ENCODE data around the gene POLR2L.

POLR2L gene

DNA sequence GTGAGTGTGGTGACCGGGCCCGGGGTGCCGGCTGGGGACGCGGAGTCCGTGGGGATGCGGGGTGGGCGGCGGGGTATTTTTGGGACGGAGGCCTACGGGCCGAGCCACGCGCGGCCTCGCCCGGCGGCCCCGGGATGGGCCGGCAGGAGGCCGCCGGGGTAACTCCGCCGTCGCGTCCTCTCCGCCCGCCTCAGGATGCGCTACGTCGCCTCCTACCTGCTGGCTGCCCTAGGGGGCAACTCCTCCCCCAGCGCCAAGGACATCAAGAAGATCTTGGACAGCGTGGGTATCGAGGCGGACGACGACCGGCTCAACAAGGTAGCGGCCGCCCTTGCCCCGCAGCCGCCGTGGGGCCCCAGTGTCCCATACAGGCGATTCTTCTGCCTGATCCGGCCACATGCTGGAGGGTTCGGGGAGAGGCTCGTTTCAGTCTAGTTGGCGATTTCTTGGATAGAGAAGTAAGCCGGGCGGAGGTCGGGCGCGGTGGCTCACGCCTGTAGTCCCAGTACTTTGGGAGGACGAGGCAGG lies 32.2 kb downstream of the POLR2L start:
- no peak for DNase-seq (ENCODE audit: low spot score)

GRCh38 chr11:809287-810039 lies 32.9 kb downstream of the POLR2L start, which contains the start of gene RPLP2:
Gene RPLP2 (plus strand): TSS chr11:809967. CDS start chr11:810235, 268 bp downstream.
- DNase-seq (ENCODE audit: low spot score) = peak; percentile 92

DNA sequence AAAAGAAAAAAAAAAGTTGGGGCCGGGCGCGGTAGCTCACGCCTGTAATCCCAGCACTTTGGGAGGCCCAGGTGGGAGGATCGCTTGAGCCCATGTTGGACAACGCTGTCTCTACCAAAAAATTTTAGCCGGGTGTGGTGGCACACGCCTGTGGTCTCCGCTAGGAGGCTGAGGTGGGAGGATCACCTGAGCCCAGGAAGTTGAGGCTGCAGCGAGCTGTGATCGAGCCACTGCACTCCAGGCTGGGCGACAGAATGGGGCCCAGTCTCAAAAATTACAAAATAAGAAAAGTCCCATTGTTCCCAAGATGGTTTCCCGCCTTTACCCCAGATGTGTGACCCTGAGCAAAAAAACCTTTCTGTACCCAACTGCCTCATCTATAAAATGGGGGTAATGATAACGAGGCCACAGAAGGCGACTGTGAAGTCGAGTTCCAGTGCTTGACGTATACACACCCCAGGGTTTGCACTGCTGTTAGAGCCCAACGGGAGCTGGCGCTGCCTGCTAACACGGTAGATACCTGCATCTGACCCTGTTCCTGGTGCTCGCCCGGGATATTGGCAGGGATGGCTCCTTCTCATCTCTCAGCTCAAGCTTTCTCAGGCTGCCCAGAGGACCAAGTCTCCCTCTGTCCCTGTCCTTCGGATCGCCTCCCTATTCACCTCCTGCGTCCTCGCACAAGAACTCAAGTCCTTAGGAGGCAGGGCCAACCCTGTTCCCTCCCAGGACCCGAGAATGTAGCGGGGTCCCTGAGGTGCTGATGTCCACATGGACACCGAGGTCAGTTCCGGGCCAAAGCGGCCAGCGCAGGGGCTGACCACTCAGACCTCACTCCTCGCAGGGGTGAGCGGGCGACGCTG lies 33.7 kb downstream of the POLR2L start:
- peak; percentile 87 for DNase-seq (ENCODE audit: low spot score)

DNA sequence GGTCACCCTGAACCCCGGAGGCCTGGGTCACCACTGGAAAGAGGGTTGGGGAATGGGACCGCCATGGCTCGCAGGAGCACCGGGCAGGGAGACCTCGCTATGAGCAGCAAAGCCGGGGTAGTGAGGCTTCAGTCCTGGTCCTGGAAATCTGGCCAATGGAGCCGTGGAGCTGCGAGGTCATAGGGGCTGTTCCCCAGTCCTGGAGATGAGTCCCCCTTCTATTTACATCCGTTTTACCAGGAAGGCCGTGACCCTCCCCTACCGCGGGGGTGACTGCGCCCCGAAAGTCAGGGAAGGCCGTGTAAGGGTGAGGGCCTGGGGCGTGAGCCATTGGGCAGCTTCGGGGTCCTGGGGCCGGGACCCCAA lies 37.7 kb downstream of the POLR2L start:
- DNase-seq (ENCODE audit: low spot score) = no peak

- DNase-seq (ENCODE audit: low spot score) = no peak
These were observed 38.3 kb downstream of the POLR2L start for GRCh38 chr11:803770-804598.

DNA sequence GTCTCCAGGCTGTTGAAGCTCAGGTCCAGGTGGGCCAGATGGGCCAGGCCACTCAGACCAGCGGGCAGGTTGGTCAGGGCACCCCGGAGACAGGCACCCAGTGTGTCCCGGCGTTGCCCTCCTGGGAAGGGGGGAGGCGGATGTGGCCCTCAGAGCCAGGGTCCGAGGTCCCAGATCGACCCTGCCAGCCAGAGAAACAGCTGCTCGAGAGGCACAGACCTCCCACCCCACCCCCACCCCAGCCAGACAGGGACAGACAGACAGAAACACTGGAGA lies 38.9 kb downstream of the POLR2L start:
- no peak for DNase-seq (ENCODE audit: low spot score)

- no peak for DNase-seq (ENCODE audit: low spot score)
These were observed 39.4 kb downstream of the POLR2L start for GRCh38 chr11:802693-803466.

DNA sequence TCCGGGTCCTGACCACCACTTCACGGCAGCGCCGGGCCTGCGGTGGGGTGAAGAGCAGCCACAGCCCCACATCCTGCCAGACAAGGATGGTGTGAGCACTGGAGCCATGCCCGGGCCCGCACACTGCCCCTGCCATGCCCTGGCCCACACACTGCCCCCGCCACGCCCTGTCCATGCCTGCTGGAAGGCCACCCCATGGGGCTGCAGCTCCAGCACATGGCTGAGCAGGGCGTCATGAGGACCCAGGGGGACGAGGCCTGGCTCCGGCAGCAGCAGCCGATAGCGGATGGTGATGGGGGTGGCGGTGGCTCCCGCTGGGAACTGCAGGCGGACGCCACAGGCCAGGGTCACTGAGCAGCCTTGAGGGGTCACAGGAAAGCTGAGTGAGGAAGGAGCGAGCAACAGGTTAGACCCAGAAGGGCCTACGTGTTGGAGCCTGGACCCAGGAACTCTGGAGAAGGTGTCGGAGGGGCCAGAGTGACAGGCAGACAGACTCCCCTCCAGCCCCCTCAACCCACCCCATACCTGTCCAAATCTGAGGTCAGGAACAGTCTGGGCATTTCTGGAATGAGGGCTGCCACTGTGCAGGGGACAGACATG lies 40.2 kb downstream of the POLR2L start:
- no peak for DNase-seq (ENCODE audit: low spot score)

GRCh38 chr11:801097-801780 lies 41.1 kb downstream of the POLR2L start:
- no peak for DNase-seq (ENCODE audit: low spot score)

DNA sequence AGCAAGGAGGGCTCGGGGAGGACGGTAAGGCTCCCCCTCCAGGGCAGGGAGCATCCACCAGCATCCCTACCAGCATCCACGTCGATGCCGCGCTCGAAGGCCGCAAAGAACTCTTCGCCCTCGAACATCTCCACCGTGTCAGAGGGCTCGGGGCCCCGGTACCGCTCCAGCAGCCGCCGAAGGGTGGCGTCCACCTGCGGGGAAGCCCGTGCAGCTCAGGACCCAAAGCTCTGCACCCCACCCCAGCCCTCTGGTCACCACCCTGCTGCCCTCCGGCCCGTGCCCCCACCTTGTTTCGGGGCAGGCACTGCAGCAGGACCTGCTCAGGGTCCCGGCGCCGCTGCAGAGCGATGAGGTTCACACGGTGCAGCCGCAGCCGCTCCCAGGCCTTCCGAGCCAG lies 41.9 kb downstream of the POLR2L start:
- no peak for DNase-seq (ENCODE audit: low spot score)

- DNase-seq (ENCODE audit: low spot score) = no peak
These were observed 42.5 kb downstream of the POLR2L start for GRCh38 chr11:799641-800316.

GRCh38 chr11:798093-798713 lies 44.1 kb downstream of the POLR2L start, which contains the start of gene SLC25A22:
Gene SLC25A22 (minus strand): TSS chr11:798281. CDS start chr11:795006, 3,275 bp downstream.
- DNase-seq (ENCODE audit: low spot score) = peak; percentile 97

DNA sequence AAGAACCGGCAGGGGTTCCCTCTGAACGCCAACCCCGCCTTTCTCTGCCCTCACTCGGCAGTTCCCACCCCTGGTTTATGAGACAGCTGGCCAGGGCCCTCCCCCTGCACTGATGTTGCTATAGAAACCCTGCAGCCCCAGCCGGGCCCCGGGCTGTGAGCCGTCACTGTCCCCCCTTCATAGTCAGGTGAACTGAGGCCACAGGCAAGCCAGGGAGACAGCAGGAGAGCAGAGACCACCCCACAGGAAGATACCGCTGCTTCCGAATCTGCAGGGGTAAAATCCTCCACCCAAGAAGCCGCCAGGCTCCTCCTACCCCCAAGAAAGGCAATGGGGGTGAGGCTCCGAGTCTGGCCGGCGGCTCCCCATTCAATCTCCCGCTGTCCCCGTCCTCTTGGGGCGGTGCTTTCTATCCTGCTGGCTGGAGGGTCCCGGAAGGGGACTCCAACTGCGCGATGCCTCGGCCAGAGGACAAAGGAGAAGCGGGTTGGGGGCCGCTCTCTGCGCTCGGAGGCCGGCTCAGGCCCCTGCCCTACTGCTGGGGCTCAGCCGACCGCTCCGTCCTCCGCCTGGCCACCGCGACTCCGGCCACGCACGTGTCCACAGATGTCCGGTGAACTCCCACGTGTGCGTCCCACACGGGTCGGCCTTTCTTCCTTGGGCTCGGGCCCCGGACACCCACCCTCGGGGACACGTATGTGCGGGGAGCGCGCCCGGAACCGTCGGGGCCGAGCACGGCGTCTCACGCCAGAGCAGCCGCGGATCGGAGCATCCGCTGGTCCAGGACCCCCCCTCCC lies 44.8 kb downstream of the POLR2L start:
- DNase-seq (ENCODE audit: low spot score) = peak; percentile 89

DNA sequence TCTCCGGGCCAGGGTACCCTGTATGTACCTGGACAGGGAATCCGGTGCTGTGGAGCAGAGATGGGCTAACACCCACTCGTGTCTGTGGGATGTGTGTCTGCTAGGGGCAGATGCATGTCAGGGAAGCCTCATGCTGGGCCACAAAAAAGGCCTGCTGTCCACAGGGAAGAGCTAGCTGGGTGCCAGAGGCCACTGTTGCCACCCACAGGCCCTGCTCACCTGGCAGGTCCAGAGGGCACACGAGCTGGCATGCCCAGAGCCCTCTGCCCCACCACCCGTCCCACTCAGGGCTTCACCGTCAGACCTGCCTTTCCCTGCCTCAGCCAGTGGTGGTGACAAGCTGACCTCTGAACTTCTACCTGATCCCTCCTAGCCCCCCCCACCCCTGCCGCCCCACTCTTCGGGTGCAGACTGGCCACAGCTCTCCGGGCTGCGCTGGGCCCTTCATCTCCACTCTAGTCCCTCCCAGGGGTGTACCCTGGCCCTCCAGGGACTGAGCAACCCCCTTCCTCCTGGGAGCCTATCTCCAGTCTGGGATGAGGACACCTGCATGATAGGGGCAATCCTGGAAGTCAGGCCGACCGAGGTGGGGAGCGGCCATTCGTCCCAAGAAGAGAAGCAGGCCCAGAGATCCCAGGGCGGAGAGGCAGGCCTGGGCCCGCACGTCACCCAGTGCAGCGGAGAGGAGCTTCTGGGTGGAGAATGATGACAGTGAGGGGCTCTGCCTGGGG lies 45.6 kb downstream of the POLR2L start:
- DNase-seq (ENCODE audit: low spot score) = no peak

GRCh38 chr11:795634-796564 lies 46.4 kb downstream of the POLR2L start:
- DNase-seq (ENCODE audit: low spot score) = no peak

GRCh38 chr11:794766-795633 lies 47.3 kb downstream of the POLR2L start:
- no peak for DNase-seq (ENCODE audit: low spot score)
